ENCODE results near the gene FKBP7.

DNA sequence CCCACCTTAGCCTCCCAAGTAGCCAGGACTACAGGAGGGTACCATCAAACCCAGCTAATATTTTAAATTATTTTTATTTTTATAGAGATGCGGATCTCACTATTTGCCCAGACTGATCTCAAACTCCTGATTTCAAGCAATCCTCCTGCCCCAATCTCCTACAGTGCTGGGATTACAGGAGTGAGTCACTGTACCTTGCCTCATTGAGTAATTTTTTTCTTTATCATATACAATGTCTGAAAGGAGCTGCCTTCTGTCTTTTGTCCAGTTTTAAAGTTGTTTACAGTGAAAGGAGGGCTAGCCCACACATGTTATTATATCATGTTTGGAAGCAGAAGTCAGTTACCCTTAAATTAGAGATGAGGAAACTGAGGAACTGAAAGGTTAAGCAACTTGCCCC, 60.0 kb downstream of the FKBP7 start:
- TF ChIP-seq, protein P1, sequence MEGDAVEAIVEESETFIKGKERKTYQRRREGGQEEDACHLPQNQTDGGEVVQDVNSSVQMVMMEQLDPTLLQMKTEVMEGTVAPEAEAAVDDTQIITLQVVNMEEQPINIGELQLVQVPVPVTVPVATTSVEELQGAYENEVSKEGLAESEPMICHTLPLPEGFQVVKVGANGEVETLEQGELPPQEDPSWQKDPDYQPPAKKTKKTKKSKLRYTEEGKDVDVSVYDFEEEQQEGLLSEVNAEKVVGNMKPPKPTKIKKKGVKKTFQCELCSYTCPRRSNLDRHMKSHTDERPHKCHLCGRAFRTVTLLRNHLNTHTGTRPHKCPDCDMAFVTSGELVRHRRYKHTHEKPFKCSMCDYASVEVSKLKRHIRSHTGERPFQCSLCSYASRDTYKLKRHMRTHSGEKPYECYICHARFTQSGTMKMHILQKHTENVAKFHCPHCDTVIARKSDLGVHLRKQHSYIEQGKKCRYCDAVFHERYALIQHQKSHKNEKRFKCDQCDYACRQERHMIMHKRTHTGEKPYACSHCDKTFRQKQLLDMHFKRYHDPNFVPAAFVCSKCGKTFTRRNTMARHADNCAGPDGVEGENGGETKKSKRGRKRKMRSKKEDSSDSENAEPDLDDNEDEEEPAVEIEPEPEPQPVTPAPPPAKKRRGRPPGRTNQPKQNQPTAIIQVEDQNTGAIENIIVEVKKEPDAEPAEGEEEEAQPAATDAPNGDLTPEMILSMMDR (IDR thresholded peaks at IDR 0.05; ENCODE audit: low read depth, low read length, missing input control) = no peak
- TF ChIP-seq, protein P2, sequence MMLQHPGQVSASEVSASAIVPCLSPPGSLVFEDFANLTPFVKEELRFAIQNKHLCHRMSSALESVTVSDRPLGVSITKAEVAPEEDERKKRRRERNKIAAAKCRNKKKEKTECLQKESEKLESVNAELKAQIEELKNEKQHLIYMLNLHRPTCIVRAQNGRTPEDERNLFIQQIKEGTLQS (IDR thresholded peaks at IDR 0.05) = no peak
- TF ChIP-seq, protein P3, sequence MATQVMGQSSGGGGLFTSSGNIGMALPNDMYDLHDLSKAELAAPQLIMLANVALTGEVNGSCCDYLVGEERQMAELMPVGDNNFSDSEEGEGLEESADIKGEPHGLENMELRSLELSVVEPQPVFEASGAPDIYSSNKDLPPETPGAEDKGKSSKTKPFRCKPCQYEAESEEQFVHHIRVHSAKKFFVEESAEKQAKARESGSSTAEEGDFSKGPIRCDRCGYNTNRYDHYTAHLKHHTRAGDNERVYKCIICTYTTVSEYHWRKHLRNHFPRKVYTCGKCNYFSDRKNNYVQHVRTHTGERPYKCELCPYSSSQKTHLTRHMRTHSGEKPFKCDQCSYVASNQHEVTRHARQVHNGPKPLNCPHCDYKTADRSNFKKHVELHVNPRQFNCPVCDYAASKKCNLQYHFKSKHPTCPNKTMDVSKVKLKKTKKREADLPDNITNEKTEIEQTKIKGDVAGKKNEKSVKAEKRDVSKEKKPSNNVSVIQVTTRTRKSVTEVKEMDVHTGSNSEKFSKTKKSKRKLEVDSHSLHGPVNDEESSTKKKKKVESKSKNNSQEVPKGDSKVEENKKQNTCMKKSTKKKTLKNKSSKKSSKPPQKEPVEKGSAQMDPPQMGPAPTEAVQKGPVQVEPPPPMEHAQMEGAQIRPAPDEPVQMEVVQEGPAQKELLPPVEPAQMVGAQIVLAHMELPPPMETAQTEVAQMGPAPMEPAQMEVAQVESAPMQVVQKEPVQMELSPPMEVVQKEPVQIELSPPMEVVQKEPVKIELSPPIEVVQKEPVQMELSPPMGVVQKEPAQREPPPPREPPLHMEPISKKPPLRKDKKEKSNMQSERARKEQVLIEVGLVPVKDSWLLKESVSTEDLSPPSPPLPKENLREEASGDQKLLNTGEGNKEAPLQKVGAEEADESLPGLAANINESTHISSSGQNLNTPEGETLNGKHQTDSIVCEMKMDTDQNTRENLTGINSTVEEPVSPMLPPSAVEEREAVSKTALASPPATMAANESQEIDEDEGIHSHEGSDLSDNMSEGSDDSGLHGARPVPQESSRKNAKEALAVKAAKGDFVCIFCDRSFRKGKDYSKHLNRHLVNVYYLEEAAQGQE (IDR thresholded peaks at IDR 0.05) = no peak
- TF ChIP-seq JUND (IDR thresholded peaks at IDR 0.05) = no peak
- TF ChIP-seq EGR1 (IDR thresholded peaks at IDR 0.05; ENCODE audit: low read depth in 2 of 2) = no peak
- TF ChIP-seq FOXA2 (IDR thresholded peaks at IDR 0.05) = no peak
- TF ChIP-seq, protein P4, sequence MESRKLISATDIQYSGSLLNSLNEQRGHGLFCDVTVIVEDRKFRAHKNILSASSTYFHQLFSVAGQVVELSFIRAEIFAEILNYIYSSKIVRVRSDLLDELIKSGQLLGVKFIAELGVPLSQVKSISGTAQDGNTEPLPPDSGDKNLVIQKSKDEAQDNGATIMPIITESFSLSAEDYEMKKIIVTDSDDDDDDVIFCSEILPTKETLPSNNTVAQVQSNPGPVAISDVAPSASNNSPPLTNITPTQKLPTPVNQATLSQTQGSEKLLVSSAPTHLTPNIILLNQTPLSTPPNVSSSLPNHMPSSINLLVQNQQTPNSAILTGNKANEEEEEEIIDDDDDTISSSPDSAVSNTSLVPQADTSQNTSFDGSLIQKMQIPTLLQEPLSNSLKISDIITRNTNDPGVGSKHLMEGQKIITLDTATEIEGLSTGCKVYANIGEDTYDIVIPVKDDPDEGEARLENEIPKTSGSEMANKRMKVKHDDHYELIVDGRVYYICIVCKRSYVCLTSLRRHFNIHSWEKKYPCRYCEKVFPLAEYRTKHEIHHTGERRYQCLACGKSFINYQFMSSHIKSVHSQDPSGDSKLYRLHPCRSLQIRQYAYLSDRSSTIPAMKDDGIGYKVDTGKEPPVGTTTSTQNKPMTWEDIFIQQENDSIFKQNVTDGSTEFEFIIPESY (IDR thresholded peaks at IDR 0.05) = no peak
- TF ChIP-seq, protein P5, sequence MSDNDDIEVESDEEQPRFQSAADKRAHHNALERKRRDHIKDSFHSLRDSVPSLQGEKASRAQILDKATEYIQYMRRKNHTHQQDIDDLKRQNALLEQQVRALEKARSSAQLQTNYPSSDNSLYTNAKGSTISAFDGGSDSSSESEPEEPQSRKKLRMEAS (IDR thresholded peaks at IDR 0.05) = no peak
- no peak for TF ChIP-seq TAF1 (conservative IDR thresholded peaks at IDR 0.05)
- no peak for TF ChIP-seq RXRA (IDR thresholded peaks at IDR 0.05)
- no peak for TF ChIP-seq GABPA (IDR thresholded peaks at IDR 0.05 in 1 of 2, conservative IDR thresholded peaks at IDR 0.05 in 1 of 2)
- no peak for TF ChIP-seq SP1 (IDR thresholded peaks at IDR 0.05)
- no peak for TF ChIP-seq RAD21 (IDR thresholded peaks at IDR 0.05)
- TF ChIP-seq YY1 (IDR thresholded peaks at IDR 0.05) = no peak

Data from liver (tissue), 3 donors.